HEK293 (cell line): ENCODE measurements around the gene PIM1.
A peak's percentile ranks its signal among the peaks of the same experiment; 100 is the strongest.

Experiments used
- CTCF ChIP-seq: fragments of 450-650 bp; formaldehyde crosslinking; IDR thresholded peaks from 2 replicates; pipeline ENCODE4 v1.5.1; 2016; ENCODE audit warnings: missing biosample characterization, missing genetic modification characterization
- HOXD13 ChIP-seq: sonication (generic); formaldehyde crosslinking; IDR thresholded peaks from 2 replicates; pipeline ENCODE4 v1.8.0; 2022; ENCODE audit warnings: missing genetic modification reagents, borderline replicate concordance
- KLF7 ChIP-seq: fragments of 450-650 bp; formaldehyde crosslinking; IDR thresholded peaks from 2 replicates; pipeline ENCODE4 v1.5.1; 2016; ENCODE audit warnings: missing biosample characterization, missing genetic modification characterization, borderline replicate concordance
- PRDM1 ChIP-seq: fragments of 450-650 bp; formaldehyde crosslinking; IDR thresholded peaks from 2 replicates; pipeline ENCODE4; 2016; ENCODE audit warnings: missing biosample characterization, missing genetic modification characterization
- RBAK ChIP-seq: fragments of 450-650 bp; formaldehyde crosslinking; IDR thresholded peaks from 2 replicates; pipeline ENCODE4 v1.5.1; 2016; ENCODE audit warnings: missing biosample characterization, missing genetic modification characterization
- TCF7L2 ChIP-seq: IDR thresholded peaks from 2 replicates; pipeline ENCODE4 v1.6.1; 2011; ENCODE audit warnings: low read depth, mild to moderate bottlenecking, inconsistent platforms, low read length, moderate library complexity, borderline replicate concordance
- ZBTB6 ChIP-seq: fragments of 450-650 bp; formaldehyde crosslinking; IDR thresholded peaks from 2 replicates; pipeline ENCODE4 v1.5.1; 2017; ENCODE audit warnings: missing biosample characterization, missing genetic modification characterization
- ZEB2 ChIP-seq: fragments of 450-650 bp; formaldehyde crosslinking; IDR thresholded peaks from 2 replicates; pipeline ENCODE4 v1.5.1; 2016; ENCODE audit warnings: missing biosample characterization, missing genetic modification characterization
- ZFP37 ChIP-seq: fragments of 450-650 bp; formaldehyde crosslinking; IDR thresholded peaks from 2 replicates; pipeline ENCODE4 v1.5.1; 2016; ENCODE audit warnings: missing biosample characterization, missing genetic modification characterization
- ZNF133 ChIP-seq: fragments of 450-650 bp; formaldehyde crosslinking; IDR thresholded peaks from 2 replicates; pipeline ENCODE4 v1.5.1; 2016; ENCODE audit warnings: missing biosample characterization, missing genetic modification characterization
- ZNF169 ChIP-seq: fragments of 450-650 bp; formaldehyde crosslinking; IDR thresholded peaks from 2 replicates; pipeline ENCODE4 v1.5.1; 2016; ENCODE audit warnings: missing biosample characterization, missing genetic modification characterization
- ZNF19 ChIP-seq: fragments of 450-650 bp; formaldehyde crosslinking; IDR thresholded peaks from 2 replicates; pipeline ENCODE4; 2016; ENCODE audit warnings: missing biosample characterization, missing genetic modification characterization, low read depth
- ZNF2 ChIP-seq: fragments of 450-650 bp; formaldehyde crosslinking; IDR thresholded peaks from 2 replicates; pipeline ENCODE4 v1.5.1; 2016; ENCODE audit warnings: missing biosample characterization, missing genetic modification characterization
- ZNF23 ChIP-seq: fragments of 450-650 bp; formaldehyde crosslinking; IDR thresholded peaks from 2 replicates; pipeline ENCODE4 v1.5.1; 2016; ENCODE audit warnings: missing biosample characterization, missing genetic modification characterization, borderline replicate concordance
- ZNF274 ChIP-seq, 2 experiments: fragments of 200-500 bp in 1 of 2; fragments of 450-650 bp in 1 of 2; sonication (Bioruptor generic) in 1 of 2; formaldehyde crosslinking in 1 of 2; IDR thresholded peaks; 2 replicates each; pipeline versions ENCODE4 v1.5.1 to v1.6.1; 2014 to 2016; ENCODE audit warnings: borderline replicate concordance in 1 of 2, inconsistent platforms in 1 of 2, low read length in 1 of 2, missing biosample characterization in 1 of 2, missing genetic modification characterization in 1 of 2
- ZNF529 ChIP-seq: fragments of 450-650 bp; formaldehyde crosslinking; IDR thresholded peaks from 2 replicates; pipeline ENCODE4 v1.5.1; 2017; ENCODE audit warnings: missing genetic modification characterization, missing biosample characterization; ENCODE audit not compliant: insufficient replicate concordance
- ZNF555 ChIP-seq: fragments of 450-650 bp; formaldehyde crosslinking; conservative IDR thresholded peaks from 2 replicates; pipeline ENCODE4 v1.5.1; 2017; ENCODE audit warnings: missing biosample characterization, mild to moderate bottlenecking, missing genetic modification characterization, inconsistent platforms
- ZNF561 ChIP-seq: fragments of 450-650 bp; IDR thresholded peaks from 2 replicates; pipeline ENCODE4 v1.5.1; 2018; ENCODE audit warnings: missing biosample characterization, missing genetic modification characterization, borderline replicate concordance
- ZNF76 ChIP-seq: fragments of 450-650 bp; formaldehyde crosslinking; IDR thresholded peaks from 2 replicates; pipeline ENCODE4; 2016; ENCODE audit warnings: low read depth, missing biosample characterization, missing genetic modification characterization, borderline replicate concordance
- ZNF777 ChIP-seq: fragments of 450-650 bp; formaldehyde crosslinking; IDR thresholded peaks from 2 replicates; pipeline ENCODE4 v1.5.1; 2017; ENCODE audit warnings: missing biosample characterization, missing genetic modification characterization, borderline replicate concordance
- ZNF830 ChIP-seq: fragments of 450-650 bp; IDR thresholded peaks from 2 replicates; pipeline ENCODE4 v1.5.0; 2018; ENCODE audit warnings: missing biosample characterization, missing genetic modification characterization, low read depth, mild to moderate bottlenecking, moderate library complexity
- ZSCAN18 ChIP-seq: fragments of 450-650 bp; formaldehyde crosslinking; IDR thresholded peaks from 2 replicates; pipeline ENCODE4 v1.5.1; 2016; ENCODE audit warnings: missing biosample characterization, missing genetic modification characterization
- TF ChIP-seq, protein P1 (sequence below): fragments of 450-650 bp; formaldehyde crosslinking; IDR thresholded peaks from 2 replicates; pipeline ENCODE4 v1.5.0; 2017; ENCODE audit warnings: missing biosample characterization, missing genetic modification characterization, borderline replicate concordance
- TF ChIP-seq, protein P2 (sequence below): fragments of 450-650 bp; formaldehyde crosslinking; IDR thresholded peaks from 2 replicates; pipeline ENCODE4 v1.5.1; 2016; ENCODE audit warnings: missing biosample characterization, missing genetic modification characterization
- TF ChIP-seq, protein P3 (sequence below): fragments of 450-650 bp; IDR thresholded peaks from 2 replicates; pipeline ENCODE4 v1.5.1; 2018; ENCODE audit warnings: missing biosample characterization, missing genetic modification characterization
- TF ChIP-seq, protein P4 (sequence below): fragments of 450-650 bp; IDR thresholded peaks from 2 replicates; pipeline ENCODE4 v1.5.1; 2018; ENCODE audit warnings: missing biosample characterization, mild to moderate bottlenecking, missing genetic modification characterization

Gene PIM1

DNA sequence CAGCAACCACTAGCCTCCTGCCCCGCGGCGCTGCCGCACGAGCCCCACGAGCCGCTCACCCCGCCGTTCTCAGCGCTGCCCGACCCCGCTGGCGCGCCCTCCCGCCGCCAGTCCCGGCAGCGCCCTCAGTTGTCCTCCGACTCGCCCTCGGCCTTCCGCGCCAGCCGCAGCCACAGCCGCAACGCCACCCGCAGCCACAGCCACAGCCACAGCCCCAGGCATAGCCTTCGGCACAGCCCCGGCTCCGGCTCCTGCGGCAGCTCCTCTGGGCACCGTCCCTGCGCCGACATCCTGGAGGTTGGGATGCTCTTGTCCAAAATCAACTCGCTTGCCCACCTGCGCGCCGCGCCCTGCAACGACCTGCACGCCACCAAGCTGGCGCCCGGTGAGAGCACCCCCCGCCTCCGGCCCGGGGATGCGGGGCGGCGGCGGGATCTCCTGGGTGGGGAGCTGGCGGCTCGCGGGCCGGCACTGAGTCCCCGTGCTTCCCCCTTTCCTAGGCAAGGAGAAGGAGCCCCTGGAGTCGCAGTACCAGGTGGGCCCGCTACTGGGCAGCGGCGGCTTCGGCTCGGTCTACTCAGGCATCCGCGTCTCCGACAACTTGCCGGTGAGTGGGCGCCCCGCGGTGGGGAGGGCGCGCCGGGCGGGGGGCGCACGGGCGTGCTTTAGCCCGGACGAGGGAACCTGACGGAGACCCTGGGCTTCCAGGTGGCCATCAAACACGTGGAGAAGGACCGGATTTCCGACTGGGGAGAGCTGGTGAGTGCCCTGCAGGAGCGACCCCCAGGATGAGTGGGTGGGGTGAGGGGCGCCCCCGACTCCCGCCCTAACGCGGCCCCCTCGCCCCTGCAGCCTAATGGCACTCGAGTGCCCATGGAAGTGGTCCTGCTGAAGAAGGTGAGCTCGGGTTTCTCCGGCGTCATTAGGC lies 585 bp downstream of the PIM1 start (continued):
- TF ChIP-seq, protein P1, sequence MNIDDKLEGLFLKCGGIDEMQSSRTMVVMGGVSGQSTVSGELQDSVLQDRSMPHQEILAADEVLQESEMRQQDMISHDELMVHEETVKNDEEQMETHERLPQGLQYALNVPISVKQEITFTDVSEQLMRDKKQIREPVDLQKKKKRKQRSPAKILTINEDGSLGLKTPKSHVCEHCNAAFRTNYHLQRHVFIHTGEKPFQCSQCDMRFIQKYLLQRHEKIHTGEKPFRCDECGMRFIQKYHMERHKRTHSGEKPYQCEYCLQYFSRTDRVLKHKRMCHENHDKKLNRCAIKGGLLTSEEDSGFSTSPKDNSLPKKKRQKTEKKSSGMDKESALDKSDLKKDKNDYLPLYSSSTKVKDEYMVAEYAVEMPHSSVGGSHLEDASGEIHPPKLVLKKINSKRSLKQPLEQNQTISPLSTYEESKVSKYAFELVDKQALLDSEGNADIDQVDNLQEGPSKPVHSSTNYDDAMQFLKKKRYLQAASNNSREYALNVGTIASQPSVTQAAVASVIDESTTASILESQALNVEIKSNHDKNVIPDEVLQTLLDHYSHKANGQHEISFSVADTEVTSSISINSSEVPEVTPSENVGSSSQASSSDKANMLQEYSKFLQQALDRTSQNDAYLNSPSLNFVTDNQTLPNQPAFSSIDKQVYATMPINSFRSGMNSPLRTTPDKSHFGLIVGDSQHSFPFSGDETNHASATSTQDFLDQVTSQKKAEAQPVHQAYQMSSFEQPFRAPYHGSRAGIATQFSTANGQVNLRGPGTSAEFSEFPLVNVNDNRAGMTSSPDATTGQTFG (tag by site-specific recombination) = no peak
- TF ChIP-seq ZNF19 (tag by site-specific recombination) (no peak), ZNF169 (no peak), ZNF555 (tag by site-specific recombination) (no peak), KLF7 (no peak), ZNF76 (peak; percentile 18; the same call in 1 of the 2 replicates), ZFP37 (tag by site-specific recombination) (no peak; the same call in 1 of the 2 replicates), ZNF777 (tag by site-specific recombination) (no peak), ZNF274 (IDR thresholded peaks at IDR 0.05; ENCODE audit: low read length) (no peak), ZNF274 (tag by site-specific recombination; IDR thresholded peaks at IDR 0.05; ENCODE audit: borderline replicate concordance) (no peak), ZNF561 (tag by site-specific recombination) (0 out of 2 replicates have a peak, but pooled peaks have one; percentile 16), ZNF23 (tag by site-specific recombination) (no peak), ZNF830 (tag by site-specific recombination) (no peak), ZNF133 (tag by site-specific recombination) (no peak), CTCF (tag by site-specific recombination) (peak; percentile 74), TCF7L2 (no peak), PRDM1 (no peak), ZEB2 (tag by site-specific recombination) (peak; percentile 82), ZNF2 (tag by site-specific recombination) (no peak), ZNF529 (tag by site-specific recombination) (no peak), HOXD13 (CRISPR knock-in tag) (no peak), ZBTB6 (tag by site-specific recombination) (no peak; the same call in 1 of the 2 replicates), RBAK (no peak), ZSCAN18 (tag by site-specific recombination) (no peak)
- TF ChIP-seq, protein P2, sequence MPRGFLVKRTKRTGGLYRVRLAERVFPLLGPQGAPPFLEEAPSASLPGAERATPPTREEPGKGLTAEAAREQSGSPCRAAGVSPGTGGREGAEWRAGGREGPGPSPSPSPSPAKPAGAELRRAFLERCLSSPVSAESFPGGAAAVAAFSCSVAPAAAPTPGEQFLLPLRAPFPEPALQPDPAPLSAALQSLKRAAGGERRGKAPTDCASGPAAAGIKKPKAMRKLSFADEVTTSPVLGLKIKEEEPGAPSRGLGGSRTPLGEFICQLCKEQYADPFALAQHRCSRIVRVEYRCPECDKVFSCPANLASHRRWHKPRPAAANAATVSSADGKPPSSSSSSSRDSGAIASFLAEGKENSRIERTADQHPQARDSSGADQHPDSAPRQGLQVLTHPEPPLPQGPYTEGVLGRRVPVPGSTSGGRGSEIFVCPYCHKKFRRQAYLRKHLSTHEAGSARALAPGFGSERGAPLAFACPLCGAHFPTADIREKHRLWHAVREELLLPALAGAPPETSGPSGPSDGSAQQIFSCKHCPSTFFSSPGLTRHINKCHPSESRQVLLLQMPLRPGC (tag by site-specific recombination) = no peak
- TF ChIP-seq, protein P3, sequence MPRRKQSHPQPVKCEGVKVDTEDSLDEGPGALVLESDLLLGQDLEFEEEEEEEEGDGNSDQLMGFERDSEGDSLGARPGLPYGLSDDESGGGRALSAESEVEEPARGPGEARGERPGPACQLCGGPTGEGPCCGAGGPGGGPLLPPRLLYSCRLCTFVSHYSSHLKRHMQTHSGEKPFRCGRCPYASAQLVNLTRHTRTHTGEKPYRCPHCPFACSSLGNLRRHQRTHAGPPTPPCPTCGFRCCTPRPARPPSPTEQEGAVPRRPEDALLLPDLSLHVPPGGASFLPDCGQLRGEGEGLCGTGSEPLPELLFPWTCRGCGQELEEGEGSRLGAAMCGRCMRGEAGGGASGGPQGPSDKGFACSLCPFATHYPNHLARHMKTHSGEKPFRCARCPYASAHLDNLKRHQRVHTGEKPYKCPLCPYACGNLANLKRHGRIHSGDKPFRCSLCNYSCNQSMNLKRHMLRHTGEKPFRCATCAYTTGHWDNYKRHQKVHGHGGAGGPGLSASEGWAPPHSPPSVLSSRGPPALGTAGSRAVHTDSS (tag by site-specific recombination) = no peak
- TF ChIP-seq, protein P4, sequence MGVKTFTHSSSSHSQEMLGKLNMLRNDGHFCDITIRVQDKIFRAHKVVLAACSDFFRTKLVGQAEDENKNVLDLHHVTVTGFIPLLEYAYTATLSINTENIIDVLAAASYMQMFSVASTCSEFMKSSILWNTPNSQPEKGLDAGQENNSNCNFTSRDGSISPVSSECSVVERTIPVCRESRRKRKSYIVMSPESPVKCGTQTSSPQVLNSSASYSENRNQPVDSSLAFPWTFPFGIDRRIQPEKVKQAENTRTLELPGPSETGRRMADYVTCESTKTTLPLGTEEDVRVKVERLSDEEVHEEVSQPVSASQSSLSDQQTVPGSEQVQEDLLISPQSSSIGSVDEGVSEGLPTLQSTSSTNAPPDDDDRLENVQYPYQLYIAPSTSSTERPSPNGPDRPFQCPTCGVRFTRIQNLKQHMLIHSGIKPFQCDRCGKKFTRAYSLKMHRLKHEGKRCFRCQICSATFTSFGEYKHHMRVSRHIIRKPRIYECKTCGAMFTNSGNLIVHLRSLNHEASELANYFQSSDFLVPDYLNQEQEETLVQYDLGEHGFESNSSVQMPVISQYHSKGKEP (tag by site-specific recombination) = no peak
